GM18909 (cell line): ENCODE measurements around the gene NFKBIL1.

Source experiments
- ATAC-seq: cut with Tn5 transposase; IDR thresholded peaks from one replicate; pipeline ENCODE4 v1.9.1; 2021; ENCODE audit warnings: mild to moderate bottlenecking; ENCODE audit not compliant: unreplicated experiment, poor library complexity

The NFKBIL1 gene

DNA sequence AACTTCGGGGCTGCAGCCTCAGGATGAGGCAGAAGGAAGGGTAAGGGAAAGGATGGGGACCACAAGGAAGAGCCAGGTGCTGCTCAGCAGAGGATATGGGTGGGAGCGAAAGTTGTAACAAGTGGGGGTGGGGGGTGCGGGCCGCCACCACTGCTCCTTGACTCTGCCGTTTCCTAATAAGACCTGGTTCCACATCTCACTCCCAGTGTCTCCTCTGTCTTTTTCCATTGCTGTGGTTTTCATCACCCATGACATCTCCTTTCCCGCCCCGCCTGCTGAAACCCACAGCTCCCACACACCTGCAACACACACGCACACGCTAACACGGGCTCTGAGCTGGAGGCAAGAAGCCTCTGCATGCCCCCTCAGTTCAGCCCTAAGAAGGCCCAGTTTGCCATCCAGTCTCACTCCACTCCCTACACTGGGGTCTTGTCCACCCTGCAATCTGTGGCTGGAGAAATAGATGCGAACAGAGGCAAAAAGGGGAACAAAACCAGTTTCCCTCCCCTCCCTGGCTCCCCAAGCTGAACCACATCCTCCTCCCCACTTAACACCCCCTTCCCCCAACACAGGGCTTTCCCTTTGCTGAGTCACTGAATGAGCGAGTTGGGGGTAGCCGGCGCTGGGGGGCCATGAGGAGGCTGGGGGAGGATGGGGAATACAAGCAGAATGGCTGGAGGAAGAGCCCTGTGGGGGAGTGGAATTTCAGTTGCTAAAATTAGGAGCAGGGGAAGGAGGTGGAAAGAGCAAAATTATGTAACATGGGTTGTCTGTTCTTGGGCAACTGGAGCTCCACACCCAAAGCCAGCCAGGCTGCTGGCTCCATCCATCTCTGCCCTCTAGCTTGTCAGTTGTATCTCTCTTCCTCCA lies 11.5 kb downstream of the NFKBIL1 start:
- ATAC-seq = no peak

DNA sequence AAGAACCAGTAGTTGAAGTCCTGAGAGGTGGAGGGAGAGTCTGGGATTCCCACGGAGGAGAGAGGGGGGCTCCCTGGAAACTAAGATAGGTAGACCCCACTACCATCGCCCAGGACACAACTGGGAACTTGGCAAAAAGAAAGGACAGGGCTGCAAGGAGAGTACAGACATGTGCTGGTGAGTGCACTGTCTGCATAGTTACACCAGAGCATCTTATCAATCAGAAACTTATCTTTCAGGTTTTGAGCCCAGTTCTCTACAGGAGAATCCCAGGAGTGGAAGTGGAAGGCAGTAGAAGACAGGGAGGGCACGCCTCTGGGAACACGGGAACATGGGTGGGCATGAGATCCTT lies 12.2 kb downstream of the NFKBIL1 start:
- ATAC-seq = no peak

- ATAC-seq = peak; percentile 78
These were observed 12.7 kb downstream of the NFKBIL1 start for GRCh38 chr6:31559958-31560696.

DNA sequence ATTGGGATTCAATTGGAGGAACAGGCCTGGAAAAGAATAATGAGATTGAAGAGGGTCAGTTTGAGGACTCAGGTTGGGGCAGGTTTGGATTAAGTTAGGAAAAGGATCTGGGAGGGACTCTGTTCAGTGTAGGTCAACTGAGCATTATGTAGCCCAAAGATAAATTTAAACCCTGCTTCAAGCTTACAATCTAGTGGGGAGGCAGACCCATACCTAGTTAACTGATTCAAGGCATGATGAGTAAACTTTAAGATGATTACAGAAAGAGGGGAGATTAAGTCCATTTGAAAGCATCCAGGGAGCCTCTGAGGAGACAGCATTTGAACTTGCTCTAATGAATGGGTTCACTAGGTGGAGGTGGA lies 13.3 kb downstream of the NFKBIL1 start:
- ATAC-seq = no peak

- no peak for ATAC-seq
These were observed 20.3 kb downstream of the NFKBIL1 start for GRCh38 chr6:31567531-31568370.

DNA sequence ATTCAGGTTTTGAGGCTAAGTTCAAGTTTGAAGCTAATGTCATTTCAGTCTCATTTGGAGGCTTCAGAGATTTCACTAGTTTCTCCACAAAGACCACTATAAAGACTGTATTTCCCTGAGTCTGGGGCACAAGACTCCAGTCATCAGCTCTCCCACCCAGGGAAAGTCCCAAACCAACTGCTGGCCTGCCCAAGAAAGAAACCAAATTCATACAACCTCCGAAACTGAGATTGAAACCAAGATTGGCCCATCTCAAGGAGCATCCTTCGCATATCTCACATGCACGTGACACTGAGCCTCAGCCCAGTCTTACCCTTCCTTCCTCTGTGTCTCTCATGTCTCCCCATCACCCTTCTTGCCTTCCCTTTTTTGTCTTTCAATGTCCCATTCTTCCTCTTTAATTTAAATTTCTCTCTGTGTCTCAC lies 21.1 kb downstream of the NFKBIL1 start:
- ATAC-seq = peak; percentile 69

GRCh38 chr6:31569861-31570536 lies 22.6 kb downstream of the NFKBIL1 start:
- ATAC-seq = no peak

DNA sequence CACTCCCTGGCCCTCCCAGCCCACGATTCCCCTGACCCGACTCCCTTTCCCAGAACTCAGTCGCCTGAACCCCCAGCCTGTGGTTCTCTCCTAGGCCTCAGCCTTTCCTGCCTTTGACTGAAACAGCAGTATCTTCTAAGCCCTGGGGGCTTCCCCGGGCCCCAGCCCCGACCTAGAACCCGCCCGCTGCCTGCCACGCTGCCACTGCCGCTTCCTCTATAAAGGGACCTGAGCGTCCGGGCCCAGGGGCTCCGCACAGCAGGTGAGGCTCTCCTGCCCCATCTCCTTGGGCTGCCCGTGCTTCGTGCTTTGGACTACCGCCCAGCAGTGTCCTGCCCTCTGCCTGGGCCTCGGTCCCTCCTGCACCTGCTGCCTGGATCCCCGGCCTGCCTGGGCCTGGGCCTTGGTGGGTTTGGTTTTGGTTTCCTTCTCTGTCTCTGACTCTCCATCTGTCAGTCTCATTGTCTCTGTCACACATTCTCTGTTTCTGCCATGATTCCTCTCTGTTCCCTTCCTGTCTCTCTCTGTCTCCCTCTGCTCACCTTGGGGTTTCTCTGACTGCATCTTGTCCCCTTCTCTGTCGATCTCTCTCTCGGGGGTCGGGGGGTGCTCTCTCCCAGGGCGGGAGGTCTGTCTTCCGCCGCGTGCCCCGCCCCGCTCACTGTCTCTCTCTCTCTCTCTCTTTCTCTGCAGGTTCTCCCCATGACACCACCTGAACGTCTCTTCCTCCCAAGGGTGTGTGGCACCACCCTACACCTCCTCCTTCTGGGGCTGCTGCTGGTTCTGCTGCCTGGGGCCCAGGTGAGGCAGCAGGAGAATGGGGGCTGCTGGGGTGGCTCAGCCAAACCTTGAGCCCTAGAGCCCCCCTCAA lies 24.9 kb downstream of the NFKBIL1 start, which contains the start of gene LTA:
TSS of gene LTA (plus strand) at position 249 of the 871 bp plus-strand sequence. CDS start at position 703, 454 bp downstream.
- ATAC-seq = peak; percentile 42

DNA sequence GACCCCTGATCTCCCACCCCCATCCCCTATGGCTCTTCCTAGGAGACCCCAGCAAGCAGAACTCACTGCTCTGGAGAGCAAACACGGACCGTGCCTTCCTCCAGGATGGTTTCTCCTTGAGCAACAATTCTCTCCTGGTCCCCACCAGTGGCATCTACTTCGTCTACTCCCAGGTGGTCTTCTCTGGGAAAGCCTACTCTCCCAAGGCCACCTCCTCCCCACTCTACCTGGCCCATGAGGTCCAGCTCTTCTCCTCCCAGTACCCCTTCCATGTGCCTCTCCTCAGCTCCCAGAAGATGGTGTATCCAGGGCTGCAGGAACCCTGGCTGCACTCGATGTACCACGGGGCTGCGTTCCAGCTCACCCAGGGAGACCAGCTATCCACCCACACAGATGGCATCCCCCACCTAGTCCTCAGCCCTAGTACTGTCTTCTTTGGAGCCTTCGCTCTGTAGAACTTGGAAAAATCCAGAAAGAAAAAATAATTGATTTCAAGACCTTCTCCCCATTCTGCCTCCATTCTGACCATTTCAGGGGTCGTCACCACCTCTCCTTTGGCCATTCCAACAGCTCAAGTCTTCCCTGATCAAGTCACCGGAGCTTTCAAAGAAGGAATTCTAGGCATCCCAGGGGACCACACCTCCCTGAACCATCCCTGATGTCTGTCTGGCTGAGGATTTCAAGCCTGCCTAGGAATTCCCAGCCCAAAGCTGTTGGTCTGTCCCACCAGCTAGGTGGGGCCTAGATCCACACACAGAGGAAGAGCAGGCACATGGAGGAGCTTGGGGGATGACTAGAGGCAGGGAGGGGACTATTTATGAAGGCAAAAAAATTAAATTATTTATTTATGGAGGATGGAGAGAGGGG lies 26.1 kb downstream of the NFKBIL1 start:
- ATAC-seq = no peak

GRCh38 chr6:31574106-31575061 lies 27.0 kb downstream of the NFKBIL1 start:
- ATAC-seq = no peak

- ATAC-seq = no peak
These were observed 28.0 kb downstream of the NFKBIL1 start, which contains the start of gene TNF for GRCh38 chr6:31575335-31575901. TNF (plus strand) TSS chr6:31575565; CDS start chr6:31575742, 177 bp downstream.

DNA sequence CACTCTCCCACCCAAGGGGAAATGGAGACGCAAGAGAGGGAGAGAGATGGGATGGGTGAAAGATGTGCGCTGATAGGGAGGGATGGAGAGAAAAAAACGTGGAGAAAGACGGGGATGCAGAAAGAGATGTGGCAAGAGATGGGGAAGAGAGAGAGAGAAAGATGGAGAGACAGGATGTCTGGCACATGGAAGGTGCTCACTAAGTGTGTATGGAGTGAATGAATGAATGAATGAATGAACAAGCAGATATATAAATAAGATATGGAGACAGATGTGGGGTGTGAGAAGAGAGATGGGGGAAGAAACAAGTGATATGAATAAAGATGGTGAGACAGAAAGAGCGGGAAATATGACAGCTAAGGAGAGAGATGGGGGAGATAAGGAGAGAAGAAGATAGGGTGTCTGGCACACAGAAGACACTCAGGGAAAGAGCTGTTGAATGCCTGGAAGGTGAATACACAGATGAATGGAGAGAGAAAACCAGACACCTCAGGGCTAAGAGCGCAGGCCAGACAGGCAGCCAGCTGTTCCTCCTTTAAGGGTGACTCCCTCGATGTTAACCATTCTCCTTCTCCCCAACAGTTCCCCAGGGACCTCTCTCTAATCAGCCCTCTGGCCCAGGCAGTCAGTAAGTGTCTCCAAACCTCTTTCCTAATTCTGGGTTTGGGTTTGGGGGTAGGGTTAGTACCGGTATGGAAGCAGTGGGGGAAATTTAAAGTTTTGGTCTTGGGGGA lies 28.7 kb downstream of the NFKBIL1 start:
- no peak for ATAC-seq

- no peak for ATAC-seq
These were observed 29.6 kb downstream of the NFKBIL1 start for GRCh38 chr6:31576897-31577578.

GRCh38 chr6:31577579-31577966 lies 30.2 kb downstream of the NFKBIL1 start:
- no peak for ATAC-seq
